Skeletal muscle cell (primary cell): Measurements from ENCODE around the gene RAD51AP2.

Experiments
- DNase-seq: peaks from one replicate; pipeline ENCODE4 v3.0.0-alpha.2; 2010; ENCODE audit warnings: low read depth
- H3K4me3 ChIP-seq: 2 replicates; pipeline ENCODE4 v1.5.1; 2011; ENCODE audit warnings: low read depth, mild to moderate bottlenecking, control low read depth, low read length, moderate library complexity

RAD51AP2 gene

DNA sequence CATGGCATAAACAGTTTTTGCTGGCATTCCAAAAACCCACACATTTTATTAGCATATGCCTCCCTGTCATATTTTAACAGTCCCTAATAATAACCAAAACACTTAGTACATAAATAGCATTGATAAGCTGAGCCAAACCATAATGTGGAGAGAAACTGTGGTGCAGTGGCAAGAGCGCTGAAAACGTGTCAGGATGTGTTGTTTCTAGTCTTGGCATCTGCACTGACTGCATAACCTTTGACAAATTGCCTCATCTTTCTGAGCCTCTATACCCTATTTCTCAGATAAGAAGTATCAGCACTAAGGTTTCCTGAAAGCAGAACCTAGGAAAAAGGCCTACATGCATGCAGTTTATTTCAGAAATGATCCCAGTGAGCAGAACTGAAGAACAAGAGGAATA lies 41.4 kb downstream of the RAD51AP2 start:
- DNase-seq = no peak
- no peak overlapping the region for H3K4me3 ChIP-seq

DNA sequence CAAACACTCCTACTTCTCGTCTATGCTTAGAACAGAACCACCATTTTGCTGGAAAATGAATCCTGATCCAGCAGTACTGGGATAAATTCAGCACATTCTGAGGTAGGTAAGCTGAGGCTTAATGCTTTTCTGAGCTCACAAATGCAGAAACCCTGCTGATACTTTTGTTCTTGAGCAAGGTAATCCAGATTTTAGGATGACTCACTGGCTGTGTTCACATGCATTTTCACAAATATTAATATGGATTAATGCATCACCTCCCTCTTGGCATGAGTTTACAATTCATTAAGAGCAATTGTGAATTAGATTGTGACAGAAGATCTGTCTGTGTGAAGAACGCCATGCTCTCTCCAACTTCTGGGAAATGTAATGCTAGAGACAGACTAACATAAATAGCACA lies 42.2 kb downstream of the RAD51AP2 start:
- DNase-seq = no peak

DNA sequence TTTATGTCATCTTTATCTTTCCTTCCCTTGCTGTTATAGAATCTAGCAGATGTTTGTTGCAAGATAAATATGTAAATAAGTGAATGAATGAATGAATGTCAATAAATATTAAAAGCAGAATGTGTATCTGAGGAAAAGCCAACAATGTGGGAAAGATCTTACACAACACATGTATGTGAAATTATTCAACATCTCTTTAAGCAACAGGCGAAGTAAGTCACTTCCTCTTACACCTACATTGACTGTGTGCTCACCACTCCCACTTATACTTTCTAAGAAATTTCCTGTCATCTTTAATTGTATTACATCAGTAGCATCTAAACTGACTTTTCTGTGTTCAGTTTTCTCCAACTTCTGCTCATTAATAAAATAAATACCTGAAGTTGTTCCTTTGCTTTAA lies 43.0 kb downstream of the RAD51AP2 start:
- no peak for DNase-seq
- no peak overlapping the region for H3K4me3 ChIP-seq

More for the DNA sequence above, 42.2 kb downstream of the RAD51AP2 start:
- no peak overlapping the region for H3K4me3 ChIP-seq

DNA sequence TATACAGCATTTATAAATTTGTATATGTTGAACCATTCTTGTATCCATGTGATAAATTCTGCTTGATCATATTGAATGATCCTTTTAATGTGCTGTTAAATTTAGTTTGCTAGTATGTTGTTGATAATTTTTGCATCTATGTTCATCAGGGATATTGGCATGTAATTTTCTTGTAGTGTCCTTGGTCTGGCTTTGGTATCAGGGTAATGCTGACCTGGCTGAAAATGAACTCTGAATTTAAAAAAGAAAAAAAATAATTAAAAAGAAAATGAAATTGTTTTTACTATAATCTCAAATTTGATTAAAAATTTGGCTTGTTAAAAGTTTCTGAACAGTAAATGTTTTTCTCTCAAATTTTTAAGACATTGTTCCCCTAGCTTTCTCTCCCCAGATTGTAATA lies 46.3 kb downstream of the RAD51AP2 start:
- no peak overlapping the region for H3K4me3 ChIP-seq
- DNase-seq = no peak

DNA sequence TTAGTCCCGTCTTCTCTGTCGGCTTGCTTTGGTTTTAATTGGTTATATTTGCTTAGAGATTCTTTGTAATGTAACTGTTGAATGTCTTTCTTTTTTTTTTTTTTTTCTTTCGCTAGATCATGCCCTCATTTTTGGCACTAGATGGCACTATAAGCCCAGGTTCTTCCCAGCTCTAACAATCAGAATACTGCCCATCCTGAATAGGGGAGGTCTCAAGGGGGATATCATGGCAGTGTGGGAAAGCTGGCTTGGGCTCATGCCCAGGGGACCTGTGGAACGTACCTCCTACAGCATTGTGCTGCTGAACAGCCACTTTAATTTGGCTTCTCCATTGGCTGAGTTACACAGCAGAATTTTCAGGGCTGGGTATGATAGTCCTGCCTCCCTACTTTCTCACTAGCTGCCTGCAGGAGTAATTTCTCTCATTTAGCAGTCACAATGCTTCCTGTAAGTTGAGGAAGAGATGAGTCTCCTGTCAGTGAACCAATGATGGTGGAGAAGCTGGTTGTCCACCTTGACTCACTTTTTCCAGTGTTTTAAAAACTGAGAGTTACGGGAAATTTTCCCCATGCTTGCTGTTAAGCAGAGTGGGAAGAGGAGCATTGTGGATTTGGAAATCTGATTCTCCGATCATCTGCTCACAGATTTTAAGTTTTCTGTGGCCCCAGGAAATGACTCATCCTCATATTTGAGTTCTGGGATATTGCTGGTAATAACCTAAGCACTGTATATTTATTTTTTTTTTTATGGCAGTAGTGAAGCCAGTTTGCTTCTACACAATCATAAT lies 47.2 kb downstream of the RAD51AP2 start:
- H3K4me3 ChIP-seq = no peak overlapping the region
- no peak for DNase-seq

DNA sequence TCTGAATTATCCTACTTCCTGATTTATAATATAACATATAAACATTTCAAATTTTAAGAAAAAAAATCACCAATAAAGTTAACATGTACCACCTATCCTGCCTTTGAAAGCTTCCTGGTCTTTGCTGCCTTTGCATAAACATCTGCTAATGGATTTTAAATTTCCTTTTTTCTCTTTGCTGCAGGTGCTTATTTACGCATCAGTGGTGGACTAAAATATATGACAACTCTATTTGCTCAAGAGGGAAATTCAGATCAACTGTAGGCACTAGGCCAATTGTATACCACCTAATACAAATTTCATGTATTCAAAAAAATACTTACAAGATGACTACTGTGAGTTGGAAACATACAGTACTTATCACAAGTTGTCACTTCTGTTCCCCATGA lies 57.2 kb downstream of the RAD51AP2 start:
- H3K4me3 ChIP-seq = no peak overlapping the region
- no peak for DNase-seq
